Measurements from ENCODE around the gene RFPL1.
"Not testable (repeated sequence)": the region's sequence is repeated elsewhere in the genome, so short reads cannot be mapped to it uniquely, and the experiment has no call there.

The RFPL1 gene

GRCh38 chr22:29438283-29438682, at the start of gene RFPL1:
TSS of gene RFPL1 (plus strand) at chr22:29438583.
- DNase-seq = not testable (repeated sequence)

DNA sequence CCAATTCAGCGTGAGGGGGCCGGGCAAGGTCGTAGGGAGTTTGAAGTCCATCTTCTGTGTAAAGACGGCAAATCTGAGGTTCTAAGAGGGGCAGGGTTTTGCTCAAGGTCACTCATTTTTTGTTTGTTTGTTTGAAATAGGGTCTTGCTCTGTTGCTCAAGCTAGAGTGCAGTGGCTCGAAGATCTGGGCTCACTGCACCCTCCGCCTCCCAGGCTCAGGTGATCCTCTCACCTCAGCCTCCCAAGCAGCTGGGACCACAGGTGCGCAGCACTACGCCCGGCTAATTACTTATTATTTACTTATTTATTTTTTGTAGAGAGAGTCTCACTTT, 49.7 kb upstream of the RFPL1 start:
- no peak for DNase-seq

DNA sequence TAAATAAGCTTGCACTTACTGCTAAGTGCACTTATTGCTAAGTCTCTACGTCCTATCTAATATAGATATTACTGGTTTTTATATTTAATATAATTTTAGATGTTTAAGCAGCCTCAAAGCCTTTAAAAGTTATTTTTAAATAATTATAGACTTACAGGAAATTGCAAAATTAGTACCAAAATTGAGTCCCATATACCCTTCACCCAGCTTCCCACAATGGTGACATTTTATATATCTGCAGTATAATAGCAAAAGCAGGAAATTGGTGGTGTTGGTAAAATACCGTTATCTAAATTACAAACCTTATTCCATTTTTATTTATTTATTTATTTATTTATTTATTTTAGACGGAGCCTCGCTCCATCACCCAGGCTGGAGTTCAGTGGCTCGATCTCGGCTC, 48.1 kb upstream of the RFPL1 start:
- DNase-seq = no peak

GRCh38 chr22:29391546-29391945, 46.8 kb upstream of the RFPL1 start:
- DNase-seq = no peak

DNA sequence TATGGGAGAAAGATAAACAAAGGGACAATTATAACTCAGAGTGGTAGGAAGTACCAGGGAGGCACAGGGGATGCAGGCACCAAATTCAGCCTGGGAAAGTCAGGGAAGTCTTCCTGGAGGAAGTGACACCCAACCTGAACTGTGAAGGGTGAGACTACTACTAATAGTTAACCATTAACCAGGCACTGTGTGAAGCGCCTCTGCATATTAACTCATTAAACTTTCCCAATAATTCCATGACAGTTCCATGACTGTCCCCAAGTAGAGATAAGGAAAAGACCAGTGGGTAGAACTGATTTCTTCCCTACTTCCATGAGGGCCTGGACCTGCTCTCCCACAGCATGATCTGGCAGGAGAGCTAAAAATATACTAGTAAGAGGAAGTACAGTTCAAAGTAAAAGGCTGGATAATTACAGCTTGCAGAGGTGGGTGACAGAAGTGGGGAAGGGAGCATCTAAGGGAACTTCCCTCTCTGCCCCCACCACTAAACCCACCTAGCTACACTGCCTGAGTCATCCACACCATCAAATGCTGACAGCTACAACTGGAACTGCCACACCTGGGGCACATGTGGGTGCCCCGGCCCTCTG, 45.3 kb upstream of the RFPL1 start:
- DNase-seq = peak; percentile 31

- DNase-seq = peak; percentile 58
These were observed 43.3 kb upstream of the RFPL1 start for GRCh38 chr22:29394931-29395581.

DNA sequence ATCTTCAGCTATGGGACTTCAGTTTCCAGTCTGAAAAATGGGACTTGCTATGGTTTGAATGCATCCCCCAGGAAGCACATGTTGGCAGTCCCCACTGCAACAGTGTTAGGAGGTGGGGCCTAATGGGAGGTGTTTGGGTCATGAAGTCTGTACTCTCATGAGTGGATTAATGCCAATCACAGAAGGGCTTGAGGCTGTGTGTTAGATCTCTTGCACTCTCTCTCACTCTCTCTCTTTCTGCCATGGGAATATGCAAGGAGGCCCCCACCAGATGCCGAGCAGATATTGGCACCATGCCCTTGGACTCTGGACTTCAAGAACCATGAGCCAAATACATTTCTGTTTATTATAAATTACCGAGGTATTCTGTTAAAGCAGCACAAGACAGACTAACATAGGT, 42.3 kb upstream of the RFPL1 start:
- no peak for DNase-seq

DNA sequence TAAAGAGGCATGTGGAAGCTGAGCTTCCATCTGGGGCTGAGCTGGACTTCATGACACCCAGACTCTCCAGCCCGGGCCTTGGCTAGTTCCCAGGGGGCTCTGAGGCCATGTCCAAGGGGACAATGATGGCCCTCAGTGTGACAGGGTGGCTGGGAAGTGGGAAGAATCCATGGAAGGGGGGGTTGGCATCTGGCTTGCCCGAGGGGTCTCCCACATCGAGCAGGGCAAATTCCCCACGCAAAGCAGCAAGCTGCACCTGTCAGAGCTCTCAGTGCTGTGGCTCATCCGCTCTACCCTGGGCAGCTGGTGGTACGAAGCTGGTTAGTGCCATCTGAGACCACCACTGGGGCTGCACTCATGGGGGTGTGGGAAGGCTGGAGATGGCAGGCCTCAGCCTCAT, 40.6 kb upstream of the RFPL1 start:
- DNase-seq = no peak

DNA sequence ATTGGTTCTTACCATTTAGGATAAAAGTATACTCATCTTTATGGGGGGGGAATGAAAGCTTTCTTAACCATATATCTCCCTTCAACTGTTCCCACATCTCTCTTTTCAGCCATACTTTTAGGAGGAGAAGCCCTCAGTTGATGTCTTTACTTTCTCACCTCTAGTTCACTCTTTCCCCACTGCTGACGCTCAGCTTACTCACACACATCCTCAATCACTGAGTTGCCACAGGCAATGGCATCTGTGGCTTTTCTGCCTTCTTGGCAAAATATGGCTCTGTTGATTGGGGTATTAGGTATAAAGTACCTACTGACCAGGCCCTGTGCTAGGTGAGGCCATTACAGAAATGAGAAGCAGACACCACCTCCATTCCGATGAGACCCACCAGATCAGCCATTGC, 37.8 kb upstream of the RFPL1 start:
- DNase-seq = no peak

GRCh38 chr22:29401538-29401937, 36.8 kb upstream of the RFPL1 start:
- not testable (repeated sequence) for DNase-seq

DNA sequence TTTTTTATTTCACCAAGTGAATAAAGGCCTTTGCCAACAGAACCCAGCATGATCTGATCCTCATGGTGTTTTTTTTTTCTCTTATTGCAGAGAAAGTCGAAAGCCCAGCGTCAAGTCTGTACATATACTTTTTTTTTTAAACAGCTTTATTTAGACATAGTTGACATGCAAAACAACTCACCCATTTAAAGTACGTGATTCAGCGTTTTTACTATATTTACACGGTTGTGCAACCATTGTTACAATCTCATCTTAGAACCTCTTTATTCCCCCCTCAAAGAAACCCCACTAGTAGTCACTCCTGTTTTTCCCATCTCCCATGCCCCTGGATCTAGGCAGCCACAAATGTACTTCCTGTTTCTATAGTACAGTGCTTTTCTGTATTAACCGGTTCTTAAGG, 29.4 kb upstream of the RFPL1 start:
- DNase-seq = no peak

DNA sequence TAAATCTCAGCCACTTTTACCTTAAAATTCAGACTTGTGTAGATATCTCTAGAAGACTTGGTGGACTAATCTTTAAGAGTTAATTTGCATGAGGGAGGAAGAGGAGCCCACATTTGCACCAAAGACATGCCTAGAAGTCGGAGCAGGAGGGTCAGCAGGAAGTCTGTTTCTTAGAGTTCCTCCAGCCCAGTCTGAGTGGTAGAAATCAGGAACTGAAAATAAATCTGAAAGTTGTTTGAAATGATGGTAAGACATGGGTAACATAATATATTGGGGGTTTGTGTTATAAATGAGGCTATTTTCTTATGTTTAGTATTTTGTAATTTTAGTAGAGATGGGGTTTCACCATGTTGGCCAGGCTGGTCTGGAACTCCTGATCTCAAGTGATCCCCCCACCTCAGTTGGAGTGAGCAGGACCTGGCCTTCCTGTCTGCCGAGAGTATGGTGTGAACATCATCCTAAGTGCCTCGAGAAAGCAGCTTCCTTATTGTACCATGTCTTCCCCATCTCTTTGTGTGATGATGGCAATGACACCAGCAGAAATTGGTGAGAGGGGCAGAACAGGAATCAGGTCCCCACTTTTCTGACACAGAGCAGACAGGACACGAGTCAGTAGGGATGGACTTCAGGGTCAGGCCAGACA, 26.7 kb upstream of the RFPL1 start:
- DNase-seq = not testable (repeated sequence)

DNA sequence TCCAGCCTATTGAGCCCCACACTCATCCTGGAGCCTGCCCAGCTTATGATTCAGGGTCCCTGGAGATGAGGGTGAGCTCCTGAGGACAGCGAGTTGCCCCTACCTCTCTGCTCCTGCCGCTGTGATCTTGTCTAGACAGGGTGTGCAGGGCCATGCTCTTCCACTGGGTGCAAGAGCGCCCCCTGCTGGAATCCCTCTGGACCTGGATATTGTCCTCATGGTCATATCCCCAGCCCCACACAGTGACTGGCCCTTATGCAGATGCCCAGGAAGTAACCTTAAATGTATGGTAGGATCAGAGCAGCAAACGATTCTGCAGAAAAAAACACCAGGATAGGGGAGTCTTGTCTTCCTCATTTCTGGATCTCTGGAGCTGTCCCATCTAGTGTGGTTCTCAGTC, 25.6 kb upstream of the RFPL1 start:
- peak; percentile 29 for DNase-seq

DNA sequence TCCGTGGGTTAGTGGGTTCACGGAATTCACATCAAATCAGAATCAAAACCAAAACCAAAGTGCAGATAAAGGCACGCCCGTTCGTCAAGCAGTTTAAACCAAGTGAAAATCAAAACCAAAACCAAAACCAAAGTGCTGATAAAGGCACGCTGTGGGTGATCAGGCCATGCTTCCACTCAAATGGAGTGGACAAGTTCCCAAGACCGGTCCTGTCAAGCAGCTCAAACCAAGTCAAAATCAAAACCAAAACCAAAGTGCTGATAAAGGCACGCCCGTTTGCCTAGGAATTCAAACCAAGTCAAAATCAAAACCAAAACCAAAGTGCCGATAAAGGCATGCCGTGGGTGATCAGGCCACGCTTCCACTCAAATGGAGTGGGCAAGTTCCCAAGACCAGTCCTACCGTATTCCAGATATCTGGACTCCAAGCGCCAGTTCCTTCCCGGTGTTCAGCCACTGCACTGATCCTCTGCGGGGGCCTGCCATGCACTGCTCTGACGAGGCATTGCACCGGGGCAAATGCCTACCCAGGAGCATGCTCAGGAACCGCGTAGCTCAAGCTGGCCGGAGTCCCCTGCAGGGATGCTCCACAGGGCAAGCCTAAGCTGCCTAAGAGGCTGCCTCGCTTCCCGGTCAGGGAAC, 23.3 kb upstream of the RFPL1 start:
- not testable (repeated sequence) for DNase-seq

DNA sequence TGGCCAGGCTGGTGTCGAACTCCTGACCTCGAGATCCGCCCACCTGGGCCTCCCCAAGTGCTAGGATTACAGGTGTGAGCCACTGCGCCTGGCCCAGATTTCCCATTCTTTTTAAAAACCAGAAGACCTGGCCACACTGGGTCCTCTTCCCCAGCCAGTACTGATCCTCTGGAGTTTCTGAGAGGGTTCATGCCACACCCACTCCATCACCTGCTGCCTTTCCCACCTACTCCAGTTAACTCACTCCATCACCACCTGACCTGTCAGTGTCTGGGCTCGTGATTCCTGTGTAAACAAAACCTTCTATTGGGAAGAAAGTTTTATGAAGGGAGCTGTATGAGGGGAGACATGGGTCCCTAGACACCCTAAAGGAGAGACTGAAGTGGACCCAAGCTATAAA, 19.7 kb upstream of the RFPL1 start:
- DNase-seq = not testable (repeated sequence)

GRCh38 chr22:29426476-29426875, 11.9 kb upstream of the RFPL1 start:
- no peak for DNase-seq

DNA sequence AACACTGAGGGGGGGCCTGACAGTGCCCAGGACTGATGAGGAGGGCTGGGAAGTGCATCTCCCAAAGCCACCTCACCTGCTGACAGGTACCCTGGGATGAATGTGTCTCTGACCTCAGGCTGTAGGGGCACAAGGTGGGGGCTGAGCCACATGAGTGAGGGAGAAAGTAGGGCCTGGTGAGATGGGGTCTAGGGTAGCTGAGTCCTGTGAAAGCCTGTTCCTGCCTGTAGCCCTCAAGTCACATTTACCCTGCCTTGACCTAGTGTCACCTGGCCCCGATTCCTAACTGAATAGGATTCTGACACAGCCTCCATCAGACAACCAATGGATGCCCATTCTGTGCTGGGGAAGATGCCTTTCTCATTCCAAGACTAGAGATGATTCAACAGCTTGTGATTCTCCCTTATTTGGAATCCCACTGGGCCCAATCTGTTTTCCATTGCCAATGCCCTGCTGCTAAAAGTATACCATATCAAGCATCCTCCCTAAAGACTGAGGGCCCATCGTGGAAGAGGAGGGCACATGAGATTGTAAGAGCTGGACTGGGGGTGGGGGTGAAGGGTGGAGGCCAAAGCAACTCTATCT, 11.1 kb upstream of the RFPL1 start:
- no peak for DNase-seq

- no peak for DNase-seq
These were observed 6.4 kb upstream of the RFPL1 start for GRCh38 chr22:29431986-29432385.

- no peak for DNase-seq
These were observed 4.5 kb upstream of the RFPL1 start for GRCh38 chr22:29433856-29434255.

DNA sequence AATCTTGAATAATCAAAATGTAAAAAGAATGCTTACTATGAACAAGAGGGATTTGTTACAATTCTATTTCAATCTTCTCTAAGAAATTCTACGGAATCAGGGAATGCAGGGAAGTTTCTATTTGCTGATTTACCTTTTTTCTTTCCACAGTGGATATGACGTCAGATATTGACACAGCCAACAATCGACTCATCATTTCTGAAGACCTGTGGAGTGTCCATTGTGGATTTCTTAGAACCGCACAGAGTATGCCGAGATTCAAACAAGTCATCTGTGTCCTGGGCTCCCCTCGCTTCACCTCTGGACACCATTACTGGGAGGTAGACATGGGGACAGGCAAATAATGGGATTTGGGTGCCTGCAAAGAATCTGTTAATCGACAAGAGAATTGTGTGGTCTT, 4.1 kb upstream of the RFPL1 start:
- DNase-seq = no peak

GRCh38 chr22:29435236-29436136, 2.9 kb upstream of the RFPL1 start:
- DNase-seq = no peak

GRCh38 chr22:29442976-29443375, 4.6 kb downstream of the RFPL1 start:
- no peak for DNase-seq

GRCh38 chr22:29443452-29443851, 5.1 kb downstream of the RFPL1 start:
- DNase-seq = no peak
